ENCODE results near the gene PLS1. TPM values are rescaled to one million over a fixed set of nuclear protein-coding genes. Genes with fewer than 3 reads are reported as not detected.

Gene PLS1
- total RNA-seq, 1 experiment from 2014 or later, result 36.1 TPM

GRCh38 chr3:142595581-142595950, 627 bp upstream of the PLS1 start:
- Histone ChIP-seq H3K27ac (ENCODE audit: low read length) (peak overlapping the region; percentile 96), H3K36me3 (ENCODE audit: control insufficient read depth, insufficient read depth, low read length) (no peaks in the 10 kb centered on the region), H3K4me3 (ENCODE audit: low read depth in 2 of 2, low read length in 2 of 2) (peak overlapping the region; percentile 63 to 94), H3K27me3 (ENCODE audit: control insufficient read depth, insufficient read depth, low read length) (no peaks in the 10 kb centered on the region), H3K9me3 (ENCODE audit: control insufficient read depth, insufficient read depth, low read depth, low read length) (no peaks in the 10 kb centered on the region), H3K4me1 (ENCODE audit: control insufficient read depth, insufficient read depth, low read length) (peaks cover 22% of the 10 kb centered on the region)
- POLR2A ChIA-PET, result interaction anchor here (1.0 kb wide), 1 partner anchor 128 kb away, joined by 4 read pairs; the partner anchor contains the start of gene TRPC1
- in situ Hi-C loops (cut with HindIII; ENCODE audit: low pct_unique_long_range_greater_than_20kb, low sequenced_read_pairs), result no loop called here
- CTCF ChIA-PET, result interaction anchor here (0.6 kb wide), 2 partner anchors 147 to 1168 kb away, joined by 3 to 4 read pairs; no protein-coding TSS in a partner anchor
- ATAC-seq, result peak; percentile 40
- intact Hi-C loops (cut with micrococcal nuclease; ENCODE audit: unreplicated experiment), result no loop called here
- TSS peak; percentile 93 for BruUV-seq (replicated peaks)
- TF ChIP-seq SIN3A (IDR thresholded peaks at IDR 0.05; ENCODE audit: borderline replicate concordance, insufficient read depth, low read depth, low read length) (no peak), POLR2AphosphoS5 (IDR thresholded peaks at IDR 0.05; ENCODE audit: low read depth, low read length) (no peak), TCF7L2 (IDR thresholded peaks at IDR 0.05; ENCODE audit: low read depth, low read length) (no peak), REST (IDR thresholded peaks at IDR 0.05; ENCODE audit: insufficient read depth in 1 of 2, low read depth in 2 of 2, low read length in 1 of 2) (no peak), CTCF (IDR thresholded peaks at IDR 0.05) (no peak)
- DNase-seq (ENCODE audit: low read depth, low spot score), result no peak

GRCh38 chr3:142596726-142597088, 514 bp downstream of the PLS1 start:
- H3K27me3 ChIP-seq (ENCODE audit: control insufficient read depth, insufficient read depth, low read length), result no peaks in the 10 kb centered on the region
- intact Hi-C loops (cut with micrococcal nuclease; ENCODE audit: unreplicated experiment), result no loop called here
- peaks cover 22% of the 10 kb centered on the region for H3K4me1 ChIP-seq (ENCODE audit: control insufficient read depth, insufficient read depth, low read length)
- peak; percentile 12; the same call in 1 of the 2 replicates for ATAC-seq
- ChIA-PET CTCF (interaction anchor here (0.7 kb wide), 1 partner anchor 352 kb away, joined by 6 read pairs; no protein-coding TSS in a partner anchor), POLR2A (interaction anchor here (0.7 kb wide), 1 partner anchor 17 kb away, joined by 3 read pairs; no protein-coding TSS in a partner anchor)
- peak overlapping the region; percentile 96 for H3K27ac ChIP-seq (ENCODE audit: low read length)
- in situ Hi-C loops (cut with HindIII; ENCODE audit: low pct_unique_long_range_greater_than_20kb, low sequenced_read_pairs), result no loop called here
- H3K36me3 ChIP-seq (ENCODE audit: control insufficient read depth, insufficient read depth, low read length), result no peaks in the 10 kb centered on the region
- no peak for TF ChIP-seq CTCF (IDR thresholded peaks at IDR 0.05)
- TF ChIP-seq SIN3A (IDR thresholded peaks at IDR 0.05; ENCODE audit: borderline replicate concordance, insufficient read depth, low read depth, low read length), result no peak
- TF ChIP-seq POLR2AphosphoS5 (IDR thresholded peaks at IDR 0.05; ENCODE audit: low read depth, low read length), result no peak
- no peak for TF ChIP-seq TCF7L2 (IDR thresholded peaks at IDR 0.05; ENCODE audit: low read depth, low read length)
- no peak for TF ChIP-seq REST (IDR thresholded peaks at IDR 0.05; ENCODE audit: insufficient read depth in 1 of 2, low read depth in 2 of 2, low read length in 1 of 2)
- peak overlapping the region; percentile 63 to 94 for H3K4me3 ChIP-seq (ENCODE audit: low read depth in 2 of 2, low read length in 2 of 2)
- no peaks in the 10 kb centered on the region for H3K9me3 ChIP-seq (ENCODE audit: control insufficient read depth, insufficient read depth, low read depth, low read length)
- DNase-seq (ENCODE audit: low read depth, low spot score), result no peak
- BruUV-seq (replicated peaks), result no TSS peak
